GM12873 (cell line): ENCODE measurements around the gene CERKL.

Experiments
- TF ChIP-seq, protein P1 (sequence below): IDR thresholded peaks from 2 replicates; pipeline ENCODE4 v1.5.1; 2012; ENCODE audit warnings: low read depth, mild to moderate bottlenecking, moderate library complexity, low read length, control low read depth; ENCODE audit not compliant: insufficient read depth; ENCODE audit errors: missing control alignments

The CERKL gene

DNA sequence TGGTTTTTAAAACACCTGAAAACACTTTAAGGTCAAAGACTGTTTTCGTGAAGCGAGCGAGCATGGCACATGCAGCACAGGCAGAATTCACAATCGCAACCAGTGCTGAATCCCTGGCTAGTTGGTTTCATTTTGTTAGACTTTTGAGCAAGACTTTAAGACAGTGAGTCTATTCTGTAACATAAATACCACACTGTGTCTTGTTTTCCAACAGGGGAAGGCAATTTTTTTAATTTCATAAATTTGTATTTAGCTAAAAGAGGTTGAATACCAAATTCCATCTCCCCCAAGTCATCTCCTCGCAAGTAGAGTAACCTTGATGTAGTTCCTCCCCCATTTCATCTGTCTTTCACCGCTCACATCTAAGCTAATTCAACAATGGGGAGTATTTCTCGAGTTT lies 1.4 kb downstream of the CERKL start:
- TF ChIP-seq, protein P1, sequence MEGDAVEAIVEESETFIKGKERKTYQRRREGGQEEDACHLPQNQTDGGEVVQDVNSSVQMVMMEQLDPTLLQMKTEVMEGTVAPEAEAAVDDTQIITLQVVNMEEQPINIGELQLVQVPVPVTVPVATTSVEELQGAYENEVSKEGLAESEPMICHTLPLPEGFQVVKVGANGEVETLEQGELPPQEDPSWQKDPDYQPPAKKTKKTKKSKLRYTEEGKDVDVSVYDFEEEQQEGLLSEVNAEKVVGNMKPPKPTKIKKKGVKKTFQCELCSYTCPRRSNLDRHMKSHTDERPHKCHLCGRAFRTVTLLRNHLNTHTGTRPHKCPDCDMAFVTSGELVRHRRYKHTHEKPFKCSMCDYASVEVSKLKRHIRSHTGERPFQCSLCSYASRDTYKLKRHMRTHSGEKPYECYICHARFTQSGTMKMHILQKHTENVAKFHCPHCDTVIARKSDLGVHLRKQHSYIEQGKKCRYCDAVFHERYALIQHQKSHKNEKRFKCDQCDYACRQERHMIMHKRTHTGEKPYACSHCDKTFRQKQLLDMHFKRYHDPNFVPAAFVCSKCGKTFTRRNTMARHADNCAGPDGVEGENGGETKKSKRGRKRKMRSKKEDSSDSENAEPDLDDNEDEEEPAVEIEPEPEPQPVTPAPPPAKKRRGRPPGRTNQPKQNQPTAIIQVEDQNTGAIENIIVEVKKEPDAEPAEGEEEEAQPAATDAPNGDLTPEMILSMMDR, result no peak

DNA sequence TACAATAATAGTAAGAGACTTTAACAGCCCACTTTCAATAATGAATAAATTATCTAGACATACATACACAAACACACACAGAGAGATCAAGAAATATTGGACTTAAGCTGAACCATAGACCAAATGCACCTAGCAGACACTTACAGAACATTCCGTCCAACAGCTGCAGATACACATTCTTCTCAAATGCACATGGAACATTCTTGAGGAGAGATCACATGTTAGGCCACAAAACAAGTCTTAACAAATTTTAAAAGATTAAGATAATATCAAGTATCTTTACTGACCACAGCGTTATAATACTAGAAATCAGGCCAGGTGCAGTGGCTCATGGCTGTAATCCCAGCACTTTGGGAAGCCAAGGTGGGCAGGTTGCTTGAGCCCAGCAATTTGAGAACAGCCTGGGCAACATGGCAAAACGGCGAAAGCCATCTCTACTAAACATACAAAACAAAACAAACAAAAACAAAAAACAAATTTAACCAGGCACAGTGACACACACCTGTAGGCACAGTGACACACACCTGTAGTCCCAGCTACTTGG lies 7.4 kb downstream of the CERKL start:
- TF ChIP-seq, protein P1, result no peak

DNA sequence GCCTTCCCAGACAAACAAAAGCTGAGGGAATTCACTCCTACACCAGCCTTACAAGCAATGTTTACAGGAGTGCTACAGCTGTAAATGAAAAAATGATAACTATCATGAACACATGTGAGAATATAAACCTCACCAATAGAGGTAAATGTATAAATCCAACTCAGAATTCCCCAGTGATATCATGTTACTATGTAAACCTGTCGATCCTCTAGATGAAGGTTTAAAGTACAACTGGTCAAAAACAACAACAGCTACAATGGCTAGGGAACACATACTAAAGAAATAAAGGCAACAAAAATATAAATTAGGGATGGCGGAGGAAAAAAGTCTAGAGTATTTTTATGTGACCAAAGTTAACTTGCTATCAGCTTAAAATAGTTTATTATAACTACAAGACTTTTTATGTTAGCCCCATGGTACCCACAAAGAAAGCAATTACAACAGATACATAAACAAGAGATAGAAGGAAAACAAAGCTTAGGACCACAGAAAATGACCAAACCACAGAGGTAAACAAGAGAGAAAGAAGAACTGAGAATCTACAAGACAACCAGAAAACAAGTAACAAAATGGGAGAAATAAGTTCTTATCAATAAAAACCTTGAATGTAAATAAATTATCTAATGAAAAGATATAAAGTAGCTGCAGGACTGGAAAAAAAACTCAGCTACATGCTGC lies 8.3 kb downstream of the CERKL start:
- TF ChIP-seq, protein P1, result no peak

DNA sequence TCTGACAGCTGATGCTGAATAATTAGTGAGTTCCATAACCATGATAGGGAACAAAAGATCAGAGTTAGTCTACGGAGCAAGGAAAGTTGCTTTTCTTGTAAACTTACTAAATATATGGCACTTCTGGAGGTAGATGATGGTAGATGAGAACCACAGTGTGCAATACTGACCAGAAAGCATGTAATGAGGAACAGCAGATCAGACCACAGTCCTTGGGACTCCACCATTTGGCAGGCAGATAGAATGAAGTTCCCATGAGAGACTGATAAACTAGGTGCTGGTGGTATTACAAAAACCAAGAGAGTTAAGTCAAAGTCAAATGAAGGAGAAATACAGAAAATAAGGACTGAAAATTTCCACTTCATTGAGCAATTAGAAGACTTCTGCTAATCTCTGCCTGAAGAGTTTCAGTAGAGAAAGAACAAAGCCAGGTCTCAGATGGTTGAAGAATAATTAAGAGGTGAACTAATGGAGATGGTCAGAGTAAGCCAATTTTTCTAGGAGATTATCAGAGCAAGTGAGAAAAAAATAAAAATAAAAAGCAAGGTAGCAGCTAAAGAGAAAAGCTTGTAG lies 10.4 kb downstream of the CERKL start:
- TF ChIP-seq, protein P1, result no peak

DNA sequence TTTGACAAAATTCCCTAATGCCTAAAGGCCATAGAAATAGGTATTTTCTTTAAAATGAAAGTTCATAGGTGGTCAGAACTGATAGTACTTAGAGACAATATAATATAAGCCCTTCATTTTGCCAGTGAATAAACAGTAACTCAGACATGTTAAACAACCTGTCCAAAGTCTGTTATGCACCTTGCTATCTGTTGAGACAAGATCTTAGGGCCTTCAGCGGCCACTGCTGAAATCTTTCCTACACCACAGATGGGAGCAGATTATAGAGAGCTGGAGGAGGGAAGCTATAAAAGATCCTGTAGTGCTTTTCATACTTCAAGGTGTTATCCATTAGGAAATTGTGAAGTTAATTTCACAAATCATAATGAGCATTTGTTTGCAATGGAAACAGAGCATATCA lies 13.8 kb downstream of the CERKL start:
- TF ChIP-seq, protein P1, result no peak

DNA sequence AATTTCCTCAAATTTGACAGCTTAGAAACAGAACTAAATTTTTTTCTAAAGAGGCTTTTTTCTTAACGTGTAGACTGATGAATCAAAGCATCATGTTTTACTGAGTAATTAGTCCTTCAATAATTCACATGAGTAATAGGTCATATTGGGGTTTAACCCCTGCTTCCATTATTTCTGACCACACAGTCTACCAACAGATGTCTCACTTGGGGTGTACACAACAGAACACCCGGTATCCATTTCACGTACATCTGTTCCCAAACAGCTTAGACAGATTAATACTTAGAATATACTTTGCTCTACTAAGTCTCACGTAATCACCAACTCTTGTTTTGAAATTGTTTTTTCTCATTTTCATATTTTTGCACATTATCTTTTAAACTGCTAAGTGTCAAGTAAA lies 14.8 kb downstream of the CERKL start:
- TF ChIP-seq, protein P1, result no peak

DNA sequence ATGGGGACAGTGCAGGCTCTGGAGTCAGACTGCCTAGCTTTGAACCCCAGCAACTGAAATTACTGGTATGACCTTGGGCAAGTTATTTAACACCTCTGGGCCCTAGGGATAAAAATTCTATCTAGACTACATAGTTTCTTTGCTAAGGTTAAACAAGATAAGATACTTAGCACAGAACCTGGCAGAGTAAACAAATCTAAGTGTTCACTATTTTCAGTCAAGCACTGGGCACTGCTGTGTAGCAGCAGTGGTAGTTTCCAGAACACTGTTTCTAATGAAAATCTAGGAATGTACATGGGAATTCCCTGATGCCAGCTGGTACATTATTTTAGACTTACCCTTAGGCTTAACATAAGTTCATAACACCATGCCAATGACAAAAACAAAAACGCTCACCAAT lies 17.2 kb downstream of the CERKL start:
- TF ChIP-seq, protein P1, result no peak
